HepG2 (cell line): Measurements from ENCODE around the gene UNC5CL. TPM values are rescaled to one million over a fixed set of nuclear protein-coding genes. Genes with fewer than 3 reads are reported as not detected.
A peak's percentile ranks its signal among the peaks of the same experiment; 100 is the strongest.

ENCODE experiments used
- ATAC-seq: fragments of 200-7000 bp; cut with Tn5 transposase; 3 replicates; pipeline ENCODE4 v1.9.1; 2020; ENCODE audit warnings: mild to moderate bottlenecking, moderate library complexity
- BruUV-seq: library from RNA; stranded (reverse); fragments of 400-500 nt; replicated peaks from 2 replicates; lab custom pipeline; 2021; lab: Mats Ljungman, UMichigan
- CTCF ChIA-PET: fragments of 300-600 bp; formaldehyde crosslinking; extraction: SDS; loops from one replicate; lab custom pipeline; 2021; ENCODE audit warnings: low total read pairs, inconsistent platforms, low intra/inter-chr PET ratio; lab: Yijun Ruan, JAX
- POLR2A ChIA-PET: fragments of 350-600 bp; sonication (Branson Sonifier 250); formaldehyde crosslinking; loops from one replicate; lab custom pipeline; 2020; ENCODE audit warnings: antibody characterized with exemption, inconsistent platforms; lab: Yijun Ruan, JAX
- DNase-seq: peaks from one replicate; pipeline ENCODE4 v3.0.0-alpha.2; 2015; ENCODE audit warnings: low spot score
- FAIRE-seq: peaks from 3 replicates; lab custom pipeline; 2011; peaks lifted over from hg19 to GRCh38; lab: Jason Lieb, UNC
- H2AFZ ChIP-seq: one replicate; pipeline ENCODE4 v1.6.1; 2011; ENCODE audit warnings: low read length, inconsistent platforms
- H3K27ac ChIP-seq: fragments of 300-600 bp; 3 replicates; pipeline ENCODE4 v1.8.0; 2011; ENCODE audit warnings: mixed run types, mild to moderate bottlenecking, mixed read lengths, low read length, inconsistent platforms; ENCODE audit not compliant: insufficient read depth; ENCODE audit errors: extremely low read length
- H3K27me3 ChIP-seq, 2 experiments: fragments of 200-600 bp in 1 of 2; 2 replicates in 1 of 2; 3 replicates in 1 of 2; pipeline versions ENCODE4 v1.6.0 to v1.8.0; 2011; ENCODE audit warnings: low read length in 2 of 2, mild to moderate bottlenecking in 2 of 2, moderate library complexity in 2 of 2, inconsistent platforms in 1 of 2; ENCODE audit not compliant: insufficient read depth in 2 of 2, control insufficient read depth in 1 of 2
- H3K36me3 ChIP-seq, 2 experiments: fragments of 200-600 bp in 1 of 2; replicated peaks in 1 of 2; 2 replicates in 1 of 2; 3 replicates in 1 of 2; pipeline versions ENCODE4 v1.5.1 to v1.8.0; 2011; ENCODE audit warnings: low read length in 2 of 2, inconsistent platforms in 1 of 2; ENCODE audit not compliant: insufficient read depth in 2 of 2, control insufficient read depth in 1 of 2
- H3K4me1 ChIP-seq: 2 replicates; pipeline ENCODE4 v1.5.1; 2012; ENCODE audit warnings: low read length, inconsistent platforms; ENCODE audit not compliant: insufficient read depth
- H3K4me2 ChIP-seq: 2 replicates; pipeline ENCODE4 v1.6.0; 2011; ENCODE audit warnings: low read depth, low read length, inconsistent platforms
- H3K4me3 ChIP-seq, 3 experiments: fragments of 200-600 bp in 1 of 3; sonication (generic), shearing (Covaris generic) in 1 of 3; replicated peaks in 1 of 3; 2 replicates each; pipeline ENCODE4 v1.5.1; 2011 to 2016; ENCODE audit warnings: low read length in 3 of 3, inconsistent platforms in 2 of 3, low read depth in 2 of 3, mild to moderate bottlenecking in 2 of 3, control low read depth in 1 of 3, mixed read lengths in 1 of 3; ENCODE audit not compliant: insufficient read depth in 1 of 3
- H3K79me2 ChIP-seq: one replicate; pipeline ENCODE4 v1.6.1; 2011; ENCODE audit warnings: low read length, inconsistent platforms; ENCODE audit not compliant: insufficient read depth
- H3K9ac ChIP-seq: 2 replicates; pipeline ENCODE4 v1.6.0; 2011; ENCODE audit warnings: mild to moderate bottlenecking, low read depth, low read length, inconsistent platforms; ENCODE audit not compliant: insufficient read depth
- H3K9me3 ChIP-seq: 2 replicates; pipeline ENCODE4 v1.5.1; 2012; ENCODE audit warnings: mild to moderate bottlenecking, low read length
- H4K20me1 ChIP-seq: 2 replicates; pipeline ENCODE4 v1.6.0; 2011; ENCODE audit warnings: inconsistent platforms, mild to moderate bottlenecking, low read length, moderate library complexity; ENCODE audit not compliant: insufficient read depth
- DNMT1 ChIP-seq: sonication (generic); formaldehyde crosslinking; IDR thresholded peaks from 2 replicates; pipeline ENCODE4 v1.5.1; 2020; ENCODE audit warnings: mild to moderate bottlenecking, missing genetic modification reagents
- GATA4 ChIP-seq: sonication (generic); IDR thresholded peaks from 2 replicates; pipeline ENCODE4 v1.6.1; 2016; ENCODE audit warnings: antibody characterized with exemption, low read depth, borderline replicate concordance
- MAFF ChIP-seq: IDR thresholded peaks from 2 replicates; pipeline ENCODE4 v1.6.1; 2011; ENCODE audit warnings: low read depth, low read length, improper control_type of control experiment
- MAFK ChIP-seq, 2 experiments: IDR thresholded peaks in 1 of 2; conservative IDR thresholded peaks in 1 of 2; 2 replicates each; pipeline ENCODE4 v1.6.1; 2011; ENCODE audit warnings: improper control_type of control experiment in 2 of 2, low read length in 2 of 2
- RORA ChIP-seq: sonication (generic); formaldehyde crosslinking; IDR thresholded peaks from 2 replicates; pipeline ENCODE4 v1.5.0; 2020; ENCODE audit warnings: mild to moderate bottlenecking, missing genetic modification reagents, moderate library complexity
- TGIF2 ChIP-seq: IDR thresholded peaks from 2 replicates; pipeline ENCODE4 v1.6.1; 2016; ENCODE audit warnings: control low read depth, missing compliant biosample characterization
- ZFP62 ChIP-seq: sonication (generic); formaldehyde crosslinking; IDR thresholded peaks from 2 replicates; pipeline ENCODE4 v1.4.0; 2020; ENCODE audit warnings: missing genetic modification reagents
- ZMYM3 ChIP-seq: sonication (generic); formaldehyde crosslinking; IDR thresholded peaks from 2 replicates; pipeline ENCODE4 v1.5.1; 2020; ENCODE audit warnings: mild to moderate bottlenecking, missing genetic modification reagents
- ZNF703 ChIP-seq: sonication (generic); formaldehyde crosslinking; IDR thresholded peaks from 2 replicates; pipeline ENCODE4 v1.5.1; 2020; ENCODE audit warnings: missing genetic modification reagents, mild to moderate bottlenecking, moderate library complexity, borderline replicate concordance
- WGBS: methylation state at CpG from one replicate; pipeline ENCODE4 v1.1.6; 2017; ENCODE audit warnings: low lambda C conversion rate; 5-methylcytosine and 5-hydroxymethylcytosine counted together
- in situ Hi-C: cut with HindIII; loops from 2 replicates; pipeline ENCODE4 v1.10.0; 2017; ENCODE audit warnings: low pct_unique_long_range_greater_than_20kb; ENCODE audit not compliant: extremely low pct_ligation_motif_present
- intact Hi-C: fragments of 100-400 bp; cut with micrococcal nuclease; formaldehyde crosslinking; loops from one replicate; pipeline ENCODE4 v1.10.0; 2022; ENCODE audit not compliant: unreplicated experiment
- polyA plus RNA-seq, 8 experiments: library from polyadenylated mRNA; depleted of rRNA in 3 of 8; stranded (reverse) in 7 of 8; unstranded in 1 of 8; fragments of >200 nt; fragmentation: Illumina TruSeq in 4 of 8; extraction: Trizol in 4 of 8; gene quantifications; 2 replicates each; pipeline versions ENCODE4 v1.2.1 to v1.2.3, GENCODE V29; 2011 to 2016; ENCODE audit warnings: low read depth in 4 of 8, missing spikeins in 1 of 8, mixed read lengths in 1 of 8; ENCODE audit not compliant: insufficient read depth in 1 of 8
- total RNA-seq, 5 experiments: library from RNA; depleted of rRNA; stranded (reverse); fragments of >200 nt; fragmentation: Illumina TruSeq; extraction: Trizol; gene quantifications; 2 replicates each; pipeline ENCODE4 v1.2.3, GENCODE V29; 2016; ENCODE audit warnings: low read depth in 1 of 5
- TF ChIP-seq, protein P1 (sequence below), 2 experiments: sonication (generic) in 1 of 2; formaldehyde crosslinking in 1 of 2; IDR thresholded peaks; 2 replicates each; pipeline versions ENCODE4 v1.4.0 to v1.6.1; 2016 to 2020; ENCODE audit warnings: borderline replicate concordance in 1 of 2, low read depth in 1 of 2, mild to moderate bottlenecking in 1 of 2, missing genetic modification reagents in 1 of 2
- TF ChIP-seq, protein P2 (sequence below): sonication (generic); formaldehyde crosslinking; conservative IDR thresholded peaks from 2 replicates; pipeline ENCODE4 v1.8.0; 2022; ENCODE audit warnings: mild to moderate bottlenecking, moderate library complexity, missing genetic modification reagents

Gene UNC5CL
- total and polyA plus RNA-seq, 2 of the 13 experiments (the other 11 are each of a cell fraction or from before 2014, with no cell fraction given): 2.4 to 2.5 TPM

DNA sequence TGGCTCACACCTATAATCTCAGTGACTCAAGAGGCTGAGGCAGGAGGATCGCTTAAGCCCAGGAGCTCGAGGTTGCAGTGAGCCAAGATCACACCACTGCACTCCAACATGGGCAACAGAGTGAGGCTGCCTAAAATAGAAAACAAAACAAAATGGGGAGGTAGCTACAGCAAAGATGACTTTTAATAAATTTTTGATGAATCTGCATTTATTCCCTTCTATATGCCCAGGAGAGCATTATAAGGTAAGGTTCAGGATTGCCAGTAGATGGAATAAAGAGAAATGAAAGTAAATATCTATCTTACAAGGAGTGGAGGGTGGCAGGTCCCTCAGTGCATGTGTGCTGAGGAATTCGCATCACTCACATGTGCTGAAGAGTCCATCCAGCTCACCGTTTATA, 24.2 kb downstream of the UNC5CL start:
- no peak overlapping the region for H3K27ac ChIP-seq
- BruUV-seq: no TSS peak

DNA sequence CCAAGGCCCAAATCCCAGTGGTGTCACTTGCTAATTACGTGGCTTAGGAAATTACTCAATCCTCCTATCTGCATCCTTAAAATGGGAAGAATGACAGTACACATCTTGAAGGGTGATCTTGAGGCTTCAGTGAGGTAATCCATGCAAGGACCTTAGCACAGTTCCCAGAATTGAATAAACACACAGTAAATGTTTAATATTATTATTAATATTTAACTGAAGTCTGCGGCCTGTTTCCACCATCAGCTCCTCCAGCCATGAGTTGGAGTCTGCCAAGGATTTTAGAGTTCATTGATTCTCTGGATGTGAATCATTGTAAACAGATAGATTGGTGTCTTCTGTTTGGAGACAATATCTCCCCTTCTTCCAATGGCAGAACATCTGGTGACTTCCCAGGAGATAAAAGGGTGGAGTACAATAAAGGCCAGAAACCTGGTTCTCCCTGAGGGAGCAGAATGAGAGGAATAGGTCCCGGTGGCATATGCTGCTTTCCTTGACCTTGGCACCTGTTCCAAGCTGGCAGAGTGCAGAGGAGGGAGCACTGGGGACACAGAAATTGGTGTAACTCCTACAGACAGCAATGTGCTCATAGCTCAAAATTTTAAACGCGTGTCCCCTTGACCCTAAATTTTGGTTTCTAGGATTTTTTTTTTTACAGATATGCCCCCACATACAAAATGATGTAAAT, 25.4 kb downstream of the UNC5CL start:
- H4K20me1 ChIP-seq: no peaks in the 10 kb centered on the region
- H3K27ac ChIP-seq: no peak overlapping the region
- intact Hi-C loops (no loop called here), in situ Hi-C loops (no loop called here)
- ATAC-seq (no peak), FAIRE-seq (no peak), DNase-seq (no peak)
- WGBS: 39% methylated on average over 5 of the region's 5 CpGs
- H2AFZ ChIP-seq: no peak overlapping the region
- no peaks in the 10 kb centered on the region for H3K79me2 ChIP-seq
- H3K4me1 ChIP-seq: peaks cover 32% of the 10 kb centered on the region
- no peaks in the 10 kb centered on the region for H3K9me3 ChIP-seq
- H3K9ac ChIP-seq: no peak overlapping the region
- no peaks in the 10 kb centered on the region; a peak in 1 of 5 replicates for H3K27me3 ChIP-seq
- H3K4me3 ChIP-seq: no peak overlapping the region
- ChIA-PET CTCF (no interaction called here), POLR2A (interaction anchor here (1.3 kb wide), 1 partner anchor 16 kb away, joined by 5 read pairs; no protein-coding TSS in a partner anchor)
- H3K4me2 ChIP-seq: peak overlapping the region; percentile 36
- BruUV-seq: no TSS peak
- H3K36me3 ChIP-seq: no peaks in the 10 kb centered on the region
- TF ChIP-seq ZFP62 (CRISPR knock-in tag) (no peak), ZNF703 (CRISPR knock-in tag) (no peak), DNMT1 (no peak), GATA4 (no peak), RORA (no peak)
- TF ChIP-seq, protein P1, sequence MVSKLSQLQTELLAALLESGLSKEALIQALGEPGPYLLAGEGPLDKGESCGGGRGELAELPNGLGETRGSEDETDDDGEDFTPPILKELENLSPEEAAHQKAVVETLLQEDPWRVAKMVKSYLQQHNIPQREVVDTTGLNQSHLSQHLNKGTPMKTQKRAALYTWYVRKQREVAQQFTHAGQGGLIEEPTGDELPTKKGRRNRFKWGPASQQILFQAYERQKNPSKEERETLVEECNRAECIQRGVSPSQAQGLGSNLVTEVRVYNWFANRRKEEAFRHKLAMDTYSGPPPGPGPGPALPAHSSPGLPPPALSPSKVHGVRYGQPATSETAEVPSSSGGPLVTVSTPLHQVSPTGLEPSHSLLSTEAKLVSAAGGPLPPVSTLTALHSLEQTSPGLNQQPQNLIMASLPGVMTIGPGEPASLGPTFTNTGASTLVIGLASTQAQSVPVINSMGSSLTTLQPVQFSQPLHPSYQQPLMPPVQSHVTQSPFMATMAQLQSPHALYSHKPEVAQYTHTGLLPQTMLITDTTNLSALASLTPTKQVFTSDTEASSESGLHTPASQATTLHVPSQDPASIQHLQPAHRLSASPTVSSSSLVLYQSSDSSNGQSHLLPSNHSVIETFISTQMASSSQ (IDR thresholded peaks at IDR 0.05; ENCODE audit: low read depth): peak; percentile 38
- TF ChIP-seq, protein P1 (CRISPR knock-in tag; IDR thresholded peaks at IDR 0.05; ENCODE audit: borderline replicate concordance): peak; percentile 36; the same call in 1 of the 2 replicates

More for the DNA sequence above, 24.2 kb downstream of the UNC5CL start:
- H3K9ac ChIP-seq: no peak overlapping the region
- ChIA-PET CTCF (no interaction called here), POLR2A (no interaction called here)
- H3K4me1 ChIP-seq: peaks cover 31% of the 10 kb centered on the region
- no peaks in the 10 kb centered on the region for H4K20me1 ChIP-seq
- DNase-seq (no peak), ATAC-seq (no peak), FAIRE-seq (no peak)
- WGBS: 72% methylated on average over 4 of the region's 4 CpGs
- H3K4me2 ChIP-seq: no peak overlapping the region
- in situ Hi-C loops: no loop called here
- TF ChIP-seq, protein P2, sequence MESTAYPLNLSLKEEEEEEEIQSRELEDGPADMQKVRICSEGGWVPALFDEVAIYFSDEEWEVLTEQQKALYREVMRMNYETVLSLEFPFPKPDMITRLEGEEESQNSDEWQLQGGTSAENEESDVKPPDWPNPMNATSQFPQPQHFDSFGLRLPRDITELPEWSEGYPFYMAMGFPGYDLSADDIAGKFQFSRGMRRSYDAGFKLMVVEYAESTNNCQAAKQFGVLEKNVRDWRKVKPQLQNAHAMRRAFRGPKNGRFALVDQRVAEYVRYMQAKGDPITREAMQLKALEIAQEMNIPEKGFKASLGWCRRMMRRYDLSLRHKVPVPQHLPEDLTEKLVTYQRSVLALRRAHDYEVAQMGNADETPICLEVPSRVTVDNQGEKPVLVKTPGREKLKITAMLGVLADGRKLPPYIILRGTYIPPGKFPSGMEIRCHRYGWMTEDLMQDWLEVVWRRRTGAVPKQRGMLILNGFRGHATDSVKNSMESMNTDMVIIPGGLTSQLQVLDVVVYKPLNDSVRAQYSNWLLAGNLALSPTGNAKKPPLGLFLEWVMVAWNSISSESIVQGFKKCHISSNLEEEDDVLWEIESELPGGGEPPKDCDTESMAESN (CRISPR knock-in tag): no peak
- TF ChIP-seq MAFK (conservative IDR thresholded peaks at IDR 0.05 in 1 of 2, IDR thresholded peaks at IDR 0.05 in 1 of 2; ENCODE audit: low read length in 2 of 2) (peak; percentile 80 to 82), ZMYM3 (CRISPR knock-in tag) (no peak), MAFF (peak; percentile 76), TGIF2 (CRISPR knock-in tag) (no peak)
- intact Hi-C loops: no loop called here
- H3K4me3 ChIP-seq: no peak overlapping the region
- no peaks in the 10 kb centered on the region for H3K36me3 ChIP-seq
- H3K9me3 ChIP-seq: no peaks in the 10 kb centered on the region
- no peak overlapping the region for H2AFZ ChIP-seq
- no peaks in the 10 kb centered on the region for H3K79me2 ChIP-seq
- no peaks in the 10 kb centered on the region for H3K27me3 ChIP-seq
